SK-N-SH (cell line): ENCODE measurements around the gene ARHGAP4. TPM values are rescaled to one million over a fixed set of nuclear protein-coding genes. Genes with fewer than 3 reads are reported as not detected.

Experiments used
- CTCF ChIA-PET: fragments of 300-600, 350-600 bp; formaldehyde crosslinking; extraction: SDS; loops from one replicate; lab custom pipeline; 2021; lab: Yijun Ruan, JAX
- POLR2A ChIA-PET: fragments of 350-600 bp; sonication (Branson Sonifier 250); formaldehyde crosslinking; extraction: SDS; loops from one replicate; lab custom pipeline; 2020; ENCODE audit warnings: antibody characterized with exemption, inconsistent platforms; lab: Yijun Ruan, JAX
- DNase-seq: peaks from one replicate; pipeline ENCODE4 v3.0.0; 2012
- H2AFZ ChIP-seq: fragments of 200-600 bp; sonication (generic); 2 replicates; pipeline ENCODE4 v1.8.1; 2016; ENCODE audit warnings: antibody characterized with exemption, mild to moderate bottlenecking, low read depth
- H3F3A ChIP-seq: fragments of 200-600 bp; sonication (generic); replicated peaks from 2 replicates; pipeline ENCODE3; 2016; ENCODE audit warnings: antibody characterized with exemption, mild to moderate bottlenecking; ENCODE audit not compliant: insufficient read depth
- H3K27ac ChIP-seq, 2 experiments: fragments of 200-500 bp in 1 of 2; fragments of 200-600 bp in 1 of 2; sonication (Bioruptor generic) in 1 of 2; sonication (generic), shearing (Covaris generic) in 1 of 2; 2 replicates each; pipeline versions ENCODE4 v1.5.1 to v1.6.1; 2014 to 2016; ENCODE audit warnings: low read depth in 2 of 2, inconsistent platforms in 1 of 2, low read length in 1 of 2, mild to moderate bottlenecking in 1 of 2, mixed read lengths in 1 of 2
- H3K27me3 ChIP-seq: fragments of 200-600 bp; sonication (generic), shearing (Covaris generic); 2 replicates; pipeline ENCODE4 v1.6.1; 2016; ENCODE audit warnings: mixed run types; ENCODE audit not compliant: insufficient read depth
- H3K36me3 ChIP-seq, 2 experiments: fragments of 200-500 bp in 1 of 2; fragments of 200-600 bp in 1 of 2; sonication (Bioruptor generic) in 1 of 2; sonication (generic) in 1 of 2; replicated peaks in 1 of 2; 2 replicates each; pipeline versions ENCODE3 to v1.5.1; 2014 to 2016; ENCODE audit warnings: low read length in 1 of 2, mild to moderate bottlenecking in 1 of 2; ENCODE audit not compliant: insufficient read depth in 2 of 2, control insufficient read depth in 1 of 2
- H3K4me1 ChIP-seq, 2 experiments: fragments of 200-500 bp in 1 of 2; fragments of 200-600 bp in 1 of 2; sonication (Bioruptor generic) in 1 of 2; sonication (generic), shearing (Covaris generic) in 1 of 2; 2 replicates each; pipeline versions ENCODE4 v1.5.1 to v1.6.1; 2014 to 2016; ENCODE audit warnings: low read depth in 1 of 2, low read length in 1 of 2, mixed run types in 1 of 2; ENCODE audit not compliant: insufficient read depth in 2 of 2, control insufficient read depth in 1 of 2
- H3K4me2 ChIP-seq: fragments of 200-600 bp; sonication (generic), shearing (Covaris generic); 2 replicates; pipeline ENCODE4 v1.6.1; 2017; ENCODE audit warnings: mixed run types
- H3K4me3 ChIP-seq, 2 experiments: fragments of 200-500 bp in 1 of 2; fragments of 200-600 bp in 1 of 2; sonication (Bioruptor generic) in 1 of 2; sonication (generic), shearing (Covaris generic) in 1 of 2; 2 replicates each; pipeline versions ENCODE4 v1.5.1 to v1.8.1; 2014 to 2016; ENCODE audit warnings: low read depth in 2 of 2, inconsistent platforms in 1 of 2, low read length in 1 of 2, mild to moderate bottlenecking in 1 of 2, mixed read lengths in 1 of 2, moderate library complexity in 1 of 2
- H3K79me2 ChIP-seq: fragments of 200-600 bp; sonication (generic); 2 replicates; pipeline ENCODE4 v1.8.1; 2017; ENCODE audit warnings: mild to moderate bottlenecking; ENCODE audit not compliant: insufficient read depth
- H3K9ac ChIP-seq: fragments of 200-600 bp; sonication (generic); 2 replicates; pipeline ENCODE4 v1.6.1; 2017; ENCODE audit warnings: mixed run types
- H3K9me2 ChIP-seq: fragments of 200-600 bp; sonication (generic); 2 replicates; pipeline ENCODE4 v1.6.1; 2017; ENCODE audit warnings: mixed run types
- H3K9me3 ChIP-seq: fragments of 200-600 bp; sonication (generic); 2 replicates; pipeline ENCODE4 v1.6.1; 2017; ENCODE audit warnings: mixed run types, mild to moderate bottlenecking, moderate library complexity
- H4K20me1 ChIP-seq: fragments of 200-600 bp; sonication (generic); 2 replicates; pipeline ENCODE4 v1.6.1; 2017; ENCODE audit warnings: mild to moderate bottlenecking, mixed run types; ENCODE audit not compliant: insufficient read depth
- FOXM1 ChIP-seq: IDR thresholded peaks from 2 replicates; pipeline ENCODE4 v1.4.0; 2012; ENCODE audit warnings: low read depth, mild to moderate bottlenecking
- GATA2 ChIP-seq: sonication (generic); formaldehyde crosslinking; IDR thresholded peaks from 2 replicates; pipeline ENCODE4 v1.5.0; 2020; ENCODE audit warnings: mild to moderate bottlenecking, missing genetic modification reagents
- MEF2A ChIP-seq: IDR thresholded peaks from 2 replicates; pipeline ENCODE4 v1.4.0; 2012; ENCODE audit warnings: low read depth, borderline replicate concordance
- POLR2AphosphoS5 ChIP-seq: IDR thresholded peaks from 2 replicates; pipeline ENCODE4 v1.6.1; 2012; ENCODE audit warnings: low read depth, low read length
- RFX5 ChIP-seq: IDR thresholded peaks from 2 replicates; pipeline ENCODE4 v1.6.1; 2012; ENCODE audit warnings: mild to moderate bottlenecking, improper control_type of control experiment, low read length
- ZBTB33 ChIP-seq: IDR thresholded peaks from 2 replicates; pipeline ENCODE4 v1.4.0; 2012; ENCODE audit warnings: low read depth, borderline replicate concordance
- WGBS: methylation state at CpG from one replicate; pipeline ENCODE4 v1.1.6; 2017; ENCODE audit warnings: low lambda C conversion rate; 5-methylcytosine and 5-hydroxymethylcytosine counted together
- polyA plus RNA-seq, 3 experiments: library from polyadenylated mRNA; depleted of rRNA; stranded (reverse); fragments of >200 nt; gene quantifications; 2 replicates each; pipeline ENCODE4 v1.2.3, GENCODE V29; 2012
- TF ChIP-seq, protein P1 (sequence below): fragments of 150-350 bp; IDR thresholded peaks from 2 replicates; pipeline ENCODE4 v1.6.1; 2016; ENCODE audit warnings: mild to moderate bottlenecking, low read depth, low read length

Gene ARHGAP4
- polyA plus RNA-seq, 1 of the 3 experiments (the other 2 are of a cell fraction) = 1.6 TPM

- DNase-seq = peak; percentile 15
- Histone ChIP-seq H3K9me2 (no peaks in the 10 kb centered on the region), H3K27ac (no peak overlapping the region), H3K4me1 (no peaks in the 10 kb centered on the region), H3K36me3 (no peaks in the 10 kb centered on the region), H3K27me3 (peaks cover 22% of the 10 kb centered on the region), H4K20me1 (no peaks in the 10 kb centered on the region), H3K4me2 (no peak overlapping the region), H3K4me3 (no peak overlapping the region; a peak in 1 of 4 replicates), H3K9ac (no peak overlapping the region), H2AFZ (no peak overlapping the region), H3K79me2 (no peaks in the 10 kb centered on the region), H3K9me3 (no peaks in the 10 kb centered on the region), H3F3A (no peaks in the 10 kb centered on the region)
- POLR2A ChIA-PET = no interaction called here
- CTCF ChIA-PET = interaction anchor here (0.8 kb wide), 1 partner anchor 12 kb away, joined by 3 read pairs; no protein-coding TSS in a partner anchor
- 73% methylated on average over 12 of the region's 21 CpGs for WGBS
- TF ChIP-seq, protein P1, sequence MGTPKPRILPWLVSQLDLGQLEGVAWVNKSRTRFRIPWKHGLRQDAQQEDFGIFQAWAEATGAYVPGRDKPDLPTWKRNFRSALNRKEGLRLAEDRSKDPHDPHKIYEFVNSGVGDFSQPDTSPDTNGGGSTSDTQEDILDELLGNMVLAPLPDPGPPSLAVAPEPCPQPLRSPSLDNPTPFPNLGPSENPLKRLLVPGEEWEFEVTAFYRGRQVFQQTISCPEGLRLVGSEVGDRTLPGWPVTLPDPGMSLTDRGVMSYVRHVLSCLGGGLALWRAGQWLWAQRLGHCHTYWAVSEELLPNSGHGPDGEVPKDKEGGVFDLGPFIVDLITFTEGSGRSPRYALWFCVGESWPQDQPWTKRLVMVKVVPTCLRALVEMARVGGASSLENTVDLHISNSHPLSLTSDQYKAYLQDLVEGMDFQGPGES = no peak
- TF ChIP-seq FOXM1 = no peak
- no peak for TF ChIP-seq GATA2
- no peak for TF ChIP-seq POLR2AphosphoS5
- no peak for TF ChIP-seq RFX5
- TF ChIP-seq MEF2A = no peak
Observed at GRCh38 chrX:153861733-153862310, 64.2 kb downstream of the ARHGAP4 start.

GRCh38 chrX:153861151-153861550 is 64.9 kb downstream of the ARHGAP4 start:
- H3K9me3 ChIP-seq = no peaks in the 10 kb centered on the region
- no peak for TF ChIP-seq ZBTB33
- no peak overlapping the region for H2AFZ ChIP-seq
- DNase-seq = no peak
- H3K27ac ChIP-seq = no peak overlapping the region
- CTCF ChIA-PET = no interaction called here
- no peaks in the 10 kb centered on the region for H3K79me2 ChIP-seq
- no peaks in the 10 kb centered on the region for H3K36me3 ChIP-seq
- 71% methylated on average over 10 of the region's 10 CpGs for WGBS
- peaks cover 25% of the 10 kb centered on the region for H3K27me3 ChIP-seq
- H3K4me2 ChIP-seq = no peak overlapping the region
- no peak overlapping the region for H3K9ac ChIP-seq
- no peaks in the 10 kb centered on the region for H3F3A ChIP-seq
- no peak overlapping the region for H3K4me3 ChIP-seq
- POLR2A ChIA-PET = no interaction called here
- H3K4me1 ChIP-seq = no peaks in the 10 kb centered on the region
- no peaks in the 10 kb centered on the region for H3K9me2 ChIP-seq
- H4K20me1 ChIP-seq = no peaks in the 10 kb centered on the region

Other genes with a start within 250 kb of the ARHGAP4 start
- 22.3 and 30.8 TPM in 2 replicates for gene SLC6A8, start 238.3 kb downstream of the ARHGAP4 start, polyA plus RNA-seq (2012; rRNA removed)
- 173 and 220 TPM in 2 replicates for gene BCAP31, start 201.9 kb downstream of the ARHGAP4 start, polyA plus RNA-seq (2012; rRNA removed)
- 7.2 and 7.9 TPM in 2 replicates for gene ABCD1, start 201.4 kb downstream of the ARHGAP4 start, polyA plus RNA-seq (2012; rRNA removed)
- gene PLXNB3, start 162.0 kb downstream of the ARHGAP4 start, polyA plus RNA-seq (2012; rRNA removed) = 13.8 and 15.5 TPM in 2 replicates
- gene SRPK3, start 145.2 kb downstream of the ARHGAP4 start, polyA plus RNA-seq (2012; rRNA removed) = 0.50 and 0.74 TPM in 2 replicates
- gene IDH3G, start 131.9 kb downstream of the ARHGAP4 start, polyA plus RNA-seq (2012; rRNA removed) = 78.0 and 107 TPM in 2 replicates
- gene SSR4, start 131.6 kb downstream of the ARHGAP4 start, polyA plus RNA-seq (2012; rRNA removed) = 326 and 367 TPM in 2 replicates
- 1.9 and 2.4 TPM in 2 replicates for gene PDZD4, start 95.7 kb downstream of the ARHGAP4 start, polyA plus RNA-seq (2012; rRNA removed)
- 1.9 and 2.0 TPM in 2 replicates for gene L1CAM, start 40.1 kb downstream of the ARHGAP4 start, polyA plus RNA-seq (2012; rRNA removed)
- gene AVPR2, start 21.6 kb downstream of the ARHGAP4 start, polyA plus RNA-seq (2012; rRNA removed) = not detected in 2 replicates
- gene NAA10, start 8.8 kb upstream of the ARHGAP4 start, polyA plus RNA-seq (2012; rRNA removed) = 192 and 229 TPM in 2 replicates
- gene RENBP, start 18.4 kb upstream of the ARHGAP4 start, polyA plus RNA-seq (2012; rRNA removed) = 0.90 and 1.0 TPM in 2 replicates
- 4.7 and 9.5 TPM in 2 replicates for gene HCFC1, start 45.6 kb upstream of the ARHGAP4 start, polyA plus RNA-seq (2012; rRNA removed)
- 9.4 and 10.9 TPM in 2 replicates for gene TMEM187, start 46.5 kb upstream of the ARHGAP4 start, polyA plus RNA-seq (2012; rRNA removed)
- 66.1 and 68.5 TPM in 2 replicates for gene IRAK1, start 93.6 kb upstream of the ARHGAP4 start, polyA plus RNA-seq (2012; rRNA removed)
- gene MECP2, start 171.5 kb upstream of the ARHGAP4 start, polyA plus RNA-seq (2012; rRNA removed) = 7.0 and 8.2 TPM in 2 replicates
- gene OPN1LW, start 218.0 kb upstream of the ARHGAP4 start, polyA plus RNA-seq (2012; rRNA removed) = not detected in 2 replicates